Tibial nerve (tissue), 4 donors: ENCODE data around the gene LTC4S.

ENCODE experiments used
- CTCF ChIP-seq, 5 experiments: fragments of 200-600 bp in 3 of 5; fragments of 450-650 bp in 2 of 5; sonication (generic) in 3 of 5; IDR thresholded peaks; one replicate each; pipeline ENCODE4 v1.5.1; 2016 to 2019; ENCODE audit warnings: antibody characterized with exemption in 5 of 5, mild to moderate bottlenecking in 3 of 5, moderate library complexity in 2 of 5
- EP300 ChIP-seq, 2 donors: sonication (generic); formaldehyde crosslinking; IDR thresholded peaks; one replicate each; pipeline ENCODE4 v1.6.1; 2017; ENCODE audit warnings: antibody characterized with exemption in 2 of 2, mild to moderate bottlenecking in 1 of 2
- POLR2A ChIP-seq, 2 donors: fragments of 450-650 bp; IDR thresholded peaks; one replicate each; pipeline ENCODE4 v1.6.1; 2017; ENCODE audit warnings: antibody characterized with exemption in 2 of 2, mild to moderate bottlenecking in 2 of 2, moderate library complexity in 2 of 2

DNA sequence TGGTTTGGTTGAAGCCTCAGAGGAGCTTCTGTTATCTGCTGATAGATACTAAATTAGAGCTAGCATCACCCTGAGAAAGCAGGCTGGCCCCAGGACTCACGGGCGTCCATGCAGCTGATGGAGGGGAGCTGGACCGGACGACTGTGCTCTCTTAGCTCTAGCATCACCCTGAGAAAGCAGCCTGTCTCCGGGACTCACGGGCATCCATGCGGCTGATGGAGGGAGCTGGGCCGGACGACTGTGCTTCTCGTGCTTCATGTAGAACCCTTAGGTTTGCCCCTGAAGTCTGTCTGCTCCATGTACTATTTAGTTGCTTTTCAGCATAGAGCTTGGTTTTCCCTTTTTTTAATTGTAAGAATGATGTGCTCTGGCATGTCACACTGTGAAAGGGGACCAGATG lies 16.3 kb upstream of the LTC4S start:
- no peak for TF ChIP-seq CTCF (IDR thresholded peaks at IDR 0.05)
- TF ChIP-seq POLR2A (IDR thresholded peaks at IDR 0.05), result no peak
- TF ChIP-seq EP300 (IDR thresholded peaks at IDR 0.05), result no peak
